Ecto neural progenitor cell (in vitro differentiated cells): ENCODE measurements around the gene STARD5.

Experiments
- DNase-seq: peaks from one replicate; pipeline ENCODE4 v3.0.0-alpha.2; 2018; ENCODE audit warnings: low spot score

The STARD5 gene

GRCh38 chr15:81292523-81293001 lies 31.4 kb downstream of the STARD5 start:
- DNase-seq = no peak

DNA sequence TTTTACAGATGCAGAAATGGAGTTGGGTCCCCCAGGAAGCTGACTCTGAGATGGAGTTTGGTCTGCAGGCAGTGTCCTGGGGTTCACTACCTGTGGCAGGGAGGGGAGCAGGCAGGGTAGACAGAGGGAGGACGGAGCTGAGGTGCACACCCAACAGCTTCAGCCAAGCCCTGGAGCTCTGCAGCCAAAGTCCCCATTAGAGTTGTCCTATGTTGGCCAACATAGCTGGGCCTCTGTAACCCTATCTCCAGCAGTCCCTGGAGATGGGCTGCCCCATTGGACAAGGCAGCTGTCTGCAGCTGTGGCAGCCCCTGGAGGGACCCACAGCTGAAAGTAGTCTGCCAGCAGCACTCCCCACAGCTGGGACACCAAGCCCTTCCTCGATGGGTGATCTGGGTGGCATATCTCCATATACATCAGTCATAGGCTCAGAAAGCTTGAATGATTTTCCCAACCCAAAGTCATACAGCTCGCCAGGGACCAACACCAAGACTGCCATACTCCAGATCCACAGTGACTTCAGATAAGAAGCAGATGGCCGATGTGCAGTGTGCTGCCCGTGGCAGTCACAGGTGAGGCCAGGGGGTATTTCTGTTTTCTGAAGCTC lies 31.9 kb downstream of the STARD5 start:
- no peak for DNase-seq

- no peak for DNase-seq
These were observed 34.0 kb downstream of the STARD5 start for GRCh38 chr15:81289910-81290309.

DNA sequence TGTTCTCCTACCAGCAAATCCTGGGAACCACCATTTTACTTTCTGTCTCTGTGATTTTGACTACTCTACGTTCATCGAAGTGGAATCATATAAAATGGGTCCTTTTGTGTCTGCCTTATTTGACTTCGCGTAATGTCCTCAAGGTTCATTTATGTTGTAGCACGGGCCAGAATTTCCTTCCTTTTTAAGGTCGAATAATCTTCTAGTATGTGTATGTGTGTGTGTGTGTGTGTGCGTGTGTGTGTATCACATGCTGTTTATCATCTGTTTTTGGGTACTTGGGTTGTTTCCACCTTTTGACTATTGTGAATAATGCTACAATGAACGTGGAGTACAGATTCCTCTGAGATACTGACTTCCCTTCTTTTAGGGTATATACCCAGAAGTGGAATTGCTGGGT lies 35.3 kb downstream of the STARD5 start:
- DNase-seq = no peak

GRCh38 chr15:81288040-81288439 lies 35.9 kb downstream of the STARD5 start:
- no peak for DNase-seq

- no peak for DNase-seq
These were observed 37.3 kb downstream of the STARD5 start for GRCh38 chr15:81286621-81287121.

DNA sequence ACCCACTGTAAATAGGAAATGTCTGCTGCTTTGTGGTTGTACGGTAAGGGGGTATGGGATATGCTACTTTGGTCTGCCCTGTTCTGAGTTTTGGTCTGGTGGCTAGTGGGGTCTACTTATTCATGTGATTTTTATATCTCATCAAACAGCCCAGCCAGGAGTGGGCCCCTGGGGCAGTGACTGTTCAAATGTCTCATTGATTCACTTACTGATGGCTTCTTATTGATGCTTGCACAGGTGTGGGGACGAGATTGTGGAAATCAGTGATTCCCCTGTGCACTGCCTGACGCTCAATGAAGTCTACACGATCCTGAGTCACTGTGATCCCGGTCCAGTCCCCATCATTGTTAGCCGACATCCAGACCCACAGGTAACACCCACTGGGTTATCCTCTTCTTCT lies 38.5 kb downstream of the STARD5 start:
- DNase-seq = no peak

GRCh38 chr15:81284256-81285031 lies 39.5 kb downstream of the STARD5 start:
- DNase-seq = no peak

GRCh38 chr15:81282911-81283310 lies 41.0 kb downstream of the STARD5 start:
- no peak for DNase-seq

GRCh38 chr15:81282606-81282895 lies 41.4 kb downstream of the STARD5 start:
- DNase-seq = no peak

GRCh38 chr15:81281766-81282605 lies 42.0 kb downstream of the STARD5 start:
- DNase-seq = no peak

GRCh38 chr15:81281456-81281735 lies 42.5 kb downstream of the STARD5 start:
- DNase-seq = no peak

DNA sequence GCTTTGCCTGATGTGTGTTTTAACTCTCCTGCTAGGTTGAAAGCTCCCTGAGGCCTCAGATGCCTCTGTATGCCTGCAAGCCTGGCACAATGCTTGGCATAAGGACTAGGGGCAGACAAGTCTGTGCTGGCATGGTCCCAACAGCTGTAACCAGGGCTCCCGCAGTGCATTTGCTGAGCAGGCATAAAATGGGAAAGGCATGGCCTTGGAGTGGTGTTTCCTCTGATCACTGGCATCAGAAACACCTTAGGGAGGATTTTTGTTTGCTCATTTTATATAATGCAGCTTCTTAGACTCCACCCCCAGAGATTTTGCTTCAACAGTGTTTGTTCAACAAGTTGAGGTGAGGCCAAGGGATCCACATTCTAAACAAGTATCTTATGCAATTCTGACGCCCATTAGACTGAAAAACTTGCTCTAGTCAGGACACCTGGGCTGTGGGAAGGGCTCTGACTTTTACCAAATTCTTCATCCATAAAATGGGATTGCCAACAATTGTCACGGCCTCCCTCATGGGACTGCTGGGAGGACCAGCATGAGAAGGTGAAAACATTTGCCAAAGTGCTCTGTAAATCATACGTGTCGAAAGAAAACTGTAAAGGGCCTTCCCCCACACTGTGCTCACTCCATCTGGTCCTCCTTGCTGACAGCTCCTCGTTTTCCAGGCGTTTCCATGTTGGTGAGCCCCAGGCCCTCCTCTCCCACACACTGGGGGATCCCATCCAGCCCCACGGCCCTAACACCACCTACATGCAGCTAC lies 43.1 kb downstream of the STARD5 start:
- DNase-seq = no peak

DNA sequence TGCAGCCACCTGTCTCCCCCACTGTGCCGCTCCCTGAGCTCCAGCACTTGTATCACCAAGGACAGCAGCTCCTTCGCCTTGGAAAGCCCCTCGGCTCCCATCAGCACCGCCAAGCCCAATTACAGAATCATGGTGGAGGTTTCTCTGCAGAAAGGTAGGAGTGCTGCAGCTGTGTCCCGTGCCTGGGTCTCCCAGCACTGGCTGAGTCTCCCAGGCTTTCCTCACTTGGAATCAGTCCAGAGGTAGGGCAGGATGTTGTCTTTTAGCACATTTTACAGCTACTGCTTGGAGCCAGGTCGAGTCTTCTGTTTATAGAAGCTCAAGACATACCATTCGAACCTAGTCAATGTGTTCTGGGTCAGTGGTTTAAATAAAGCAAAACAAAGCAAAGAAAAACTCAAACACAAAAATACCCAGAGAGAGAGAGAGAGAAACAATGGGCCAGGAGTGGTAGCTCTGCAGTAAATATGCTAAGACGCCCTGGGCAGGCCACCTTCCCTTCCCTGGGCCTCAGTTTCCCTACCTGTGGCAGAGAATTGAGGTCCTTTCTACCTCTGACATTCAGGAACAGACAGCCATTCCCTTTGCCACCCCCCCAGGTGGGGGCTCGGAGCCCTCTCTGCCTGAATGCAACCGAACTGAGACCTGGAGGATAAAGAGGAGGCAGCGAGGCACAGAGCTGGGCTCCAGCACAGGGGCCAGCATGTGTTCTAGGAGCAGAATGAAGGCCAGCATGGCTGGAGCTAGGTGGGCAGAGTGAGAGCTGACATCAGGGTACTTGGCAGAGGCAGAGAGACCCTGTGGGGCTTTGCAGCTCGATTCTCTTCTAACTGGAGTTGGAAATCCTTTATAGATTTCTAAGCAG lies 44.1 kb downstream of the STARD5 start:
- no peak for DNase-seq

DNA sequence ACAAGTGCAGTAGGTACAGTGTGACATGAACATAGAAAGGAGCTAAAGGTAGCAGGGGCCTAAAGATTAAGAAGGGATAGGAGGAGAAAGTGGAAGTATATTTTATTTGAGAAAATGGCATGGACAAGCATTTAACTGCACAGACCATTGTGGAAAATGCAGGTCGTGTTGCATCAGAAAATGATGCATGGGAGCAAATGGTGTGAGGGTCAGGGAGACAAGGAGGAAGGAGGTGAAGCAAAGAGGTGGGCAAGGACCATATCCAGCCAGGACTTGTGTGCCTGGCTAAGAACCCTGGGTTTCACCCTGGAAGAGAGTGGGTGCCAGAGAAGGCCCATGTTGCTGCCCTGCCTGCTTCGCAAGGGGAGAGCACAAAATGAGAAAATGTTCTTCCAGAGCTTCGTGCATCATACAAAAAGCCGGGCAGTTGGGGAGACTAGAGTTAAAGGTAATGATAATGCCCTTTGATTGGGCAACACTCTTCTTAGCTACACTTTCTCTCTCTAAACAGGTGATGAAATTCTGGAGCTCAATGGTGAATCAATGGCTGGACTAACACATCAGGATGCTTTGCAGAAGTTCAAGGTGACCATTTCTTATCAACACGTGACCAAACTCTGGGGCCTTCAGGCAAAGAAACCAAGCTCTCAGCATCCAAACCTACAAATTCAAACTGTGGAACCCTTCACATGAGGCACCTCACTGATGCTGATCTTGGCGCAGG lies 45.5 kb downstream of the STARD5 start:
- DNase-seq = no peak

DNA sequence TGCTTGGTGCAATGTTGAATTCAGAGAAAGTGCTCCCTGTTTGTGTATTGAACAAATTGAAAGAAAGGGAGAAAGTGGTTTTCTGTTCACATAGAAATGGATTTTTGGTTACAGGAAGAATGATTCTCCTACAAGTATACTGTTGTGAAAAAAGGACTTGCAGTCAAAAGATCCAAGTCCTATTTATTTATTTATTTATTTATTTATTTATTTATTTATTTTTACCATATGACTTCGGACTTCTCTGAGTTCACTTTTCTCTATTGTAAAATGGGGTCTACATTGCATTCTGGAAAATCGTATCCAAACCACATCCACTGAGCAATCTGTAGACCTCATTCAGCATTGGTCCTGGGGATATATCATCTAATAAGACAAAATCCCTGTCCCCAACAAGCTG lies 46.1 kb downstream of the STARD5 start:
- no peak for DNase-seq

- DNase-seq = no peak
These were observed 47.0 kb downstream of the STARD5 start for GRCh38 chr15:81276967-81277366.

DNA sequence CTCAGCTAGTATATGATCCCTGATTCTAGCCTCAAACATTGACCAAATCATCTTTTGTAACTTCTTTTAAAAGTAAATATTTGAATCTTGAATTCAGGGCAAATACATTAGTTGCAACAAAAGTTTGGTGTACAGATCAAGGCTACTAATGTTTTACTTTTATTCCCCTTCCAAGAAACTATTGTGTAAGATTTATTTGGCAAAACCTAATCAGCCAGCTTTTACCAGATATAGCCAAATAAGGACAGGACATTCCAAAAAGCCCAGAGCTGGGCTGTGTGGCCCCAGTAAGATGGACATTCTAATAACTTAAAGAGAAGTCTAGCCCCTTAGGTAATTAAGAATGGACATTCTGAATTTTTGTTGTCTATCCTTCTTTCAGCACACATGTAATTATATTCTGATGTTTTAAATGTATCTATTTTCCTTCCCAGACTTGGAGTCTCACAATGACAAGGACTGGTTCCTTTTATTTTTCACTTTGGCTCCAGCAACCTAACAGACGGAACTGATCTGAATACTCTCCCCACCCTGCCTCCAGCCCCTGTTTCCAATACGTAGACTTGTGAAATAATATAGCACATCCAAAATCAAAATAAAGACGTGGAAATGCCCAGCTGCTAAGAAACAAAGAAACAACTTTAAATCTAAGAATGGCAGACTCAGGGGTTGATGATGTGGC lies 48.1 kb downstream of the STARD5 start:
- DNase-seq = no peak

DNA sequence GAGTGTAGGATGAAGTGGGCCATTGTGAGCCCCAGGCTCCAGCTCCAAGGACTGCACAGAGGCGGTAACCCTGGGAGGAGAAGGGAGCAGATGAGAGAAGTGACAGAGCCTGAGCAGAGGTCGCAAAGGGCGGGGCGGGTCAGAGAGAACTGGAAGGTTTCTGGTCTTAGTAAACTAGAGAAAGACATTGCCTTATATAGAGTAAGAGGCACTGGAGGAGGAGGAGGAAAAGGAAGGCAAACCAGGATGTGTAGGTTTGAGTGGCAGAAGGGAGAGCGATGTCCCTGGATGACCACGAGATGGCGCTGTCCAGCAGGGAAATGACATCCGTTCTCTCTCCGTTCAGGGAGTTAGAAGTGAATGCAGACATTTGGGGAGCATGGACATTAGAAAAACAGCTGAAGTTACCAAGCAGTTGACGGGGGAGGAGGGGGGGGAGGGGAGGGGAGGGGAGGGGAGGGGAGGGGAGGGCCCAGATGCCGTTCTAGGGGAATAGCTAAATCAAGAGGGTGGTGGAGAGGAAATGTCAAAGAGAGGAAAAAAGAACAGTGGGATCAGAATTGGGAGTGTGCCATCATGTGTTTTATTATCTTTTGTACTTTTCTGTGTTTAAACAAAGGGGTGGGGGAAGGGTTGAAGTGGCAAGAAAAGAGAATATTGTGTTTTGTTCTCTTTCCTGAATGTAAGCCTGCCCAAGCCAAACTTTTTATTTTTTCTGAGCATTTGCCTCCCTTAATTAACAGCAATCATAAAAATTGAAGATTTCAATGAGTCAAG lies 48.8 kb downstream of the STARD5 start:
- peak; percentile 83 for DNase-seq
